HUES64 (cell line): ENCODE results near the gene GTF2I.
"Not testable (repeated sequence)": the region's sequence is repeated elsewhere in the genome, so short reads cannot be mapped to it uniquely, and the experiment has no call there.

ENCODE experiments used
- H3K27ac ChIP-seq: 2 replicates; pipeline ENCODE4 v1.7.0; 2013; ENCODE audit warnings: low read depth, low read length, inconsistent platforms
- H3K27me3 ChIP-seq: 2 replicates; pipeline ENCODE4 v1.6.1; 2013; ENCODE audit warnings: mild to moderate bottlenecking, low read length; ENCODE audit not compliant: insufficient read depth
- H3K36me3 ChIP-seq: 2 replicates; pipeline ENCODE4 v1.6.1; 2013; ENCODE audit warnings: mild to moderate bottlenecking, low read length; ENCODE audit not compliant: insufficient read depth
- H3K4me1 ChIP-seq: 2 replicates; pipeline ENCODE4 v1.6.1; 2013; ENCODE audit warnings: mild to moderate bottlenecking, low read length, moderate library complexity; ENCODE audit not compliant: insufficient read depth
- H3K4me3 ChIP-seq: 2 replicates; pipeline ENCODE4 v1.5.1; 2013; ENCODE audit warnings: mild to moderate bottlenecking, low read length, moderate library complexity
- H3K9ac ChIP-seq: 2 replicates; pipeline ENCODE4 v1.6.1; 2013; ENCODE audit warnings: mild to moderate bottlenecking, low read depth, low read length
- H3K9me3 ChIP-seq: 2 replicates; pipeline ENCODE4 v1.6.1; 2013; ENCODE audit warnings: low read depth, low read length; ENCODE audit not compliant: insufficient read depth
- WGBS: fragments of 150-250, 120-280 bp; methylation state at CpG from one replicate; pipeline ENCODE4 v1.1.7; 2013; ENCODE audit warnings: missing lambda C conversion rate; 5-methylcytosine and 5-hydroxymethylcytosine counted together

The GTF2I gene

DNA sequence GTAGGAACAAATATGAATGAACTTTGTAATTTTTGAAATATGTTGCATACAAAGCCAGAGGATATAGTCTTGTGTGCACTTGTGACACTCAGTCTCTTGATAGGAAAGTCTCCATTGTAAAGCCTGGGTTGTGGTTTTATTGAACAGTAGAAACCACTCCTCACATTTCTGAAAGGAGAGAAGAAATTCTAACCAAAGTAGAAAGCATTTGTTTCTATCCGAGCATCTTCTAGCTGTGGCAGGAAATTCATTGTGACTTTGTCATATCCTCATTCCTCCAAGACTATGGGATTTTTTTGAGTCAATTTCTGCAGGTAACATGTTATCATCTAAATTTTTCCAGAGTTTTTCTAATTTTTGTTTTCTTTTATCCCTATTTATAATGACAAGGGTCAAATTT lies 60.8 kb downstream of the GTF2I start:
- H3K9ac ChIP-seq: no peak overlapping the region
- H3K4me1 ChIP-seq: no peaks in the 10 kb centered on the region
- H3K4me3 ChIP-seq: no peak overlapping the region
- peaks cover 3% of the 10 kb centered on the region; the same call in 1 of the 2 replicates for H3K9me3 ChIP-seq
- WGBS: no CpG with 5 or more reads among the region's 1 CpG
- H3K36me3 ChIP-seq: peaks cover 96% of the 10 kb centered on the region
- H3K27me3 ChIP-seq: no peaks in the 10 kb centered on the region
- no peak overlapping the region for H3K27ac ChIP-seq

DNA sequence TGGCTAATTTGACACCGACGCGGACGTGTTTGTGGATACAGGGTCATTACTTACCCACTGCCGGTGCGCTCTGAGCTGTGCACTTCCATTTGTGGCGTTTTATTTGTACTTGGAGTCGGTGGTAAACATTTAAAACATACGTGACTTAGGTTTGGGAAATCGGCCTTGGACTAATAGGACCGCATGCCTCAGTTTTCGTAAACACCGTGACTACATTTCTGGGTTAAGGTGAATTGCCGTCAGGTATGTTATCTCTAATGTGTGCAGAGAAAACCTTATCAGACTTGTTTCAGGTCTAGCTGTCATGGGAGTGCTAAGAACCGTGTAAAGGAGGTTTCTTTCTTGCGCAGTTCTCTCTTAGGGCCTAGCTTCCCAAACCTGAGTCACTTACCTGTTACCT lies 64.6 kb downstream of the GTF2I start:
- Histone ChIP-seq H3K4me3 (no peak overlapping the region), H3K9ac (no peak overlapping the region), H3K36me3 (peaks cover 84% of the 10 kb centered on the region), H3K4me1 (no peaks in the 10 kb centered on the region), H3K27ac (no peak overlapping the region), H3K27me3 (no peaks in the 10 kb centered on the region), H3K9me3 (no peaks in the 10 kb centered on the region)
- WGBS: 95% methylated on average over 16 of the region's 16 CpGs

- H3K27ac ChIP-seq: no peak overlapping the region
- H3K4me1 ChIP-seq: no peaks in the 10 kb centered on the region
- no peaks in the 10 kb centered on the region for H3K27me3 ChIP-seq
- H3K9ac ChIP-seq: no peak overlapping the region
- peaks cover 54% of the 10 kb centered on the region for H3K36me3 ChIP-seq
- WGBS: no CpG with 5 or more reads among the region's 1 CpG
- no peak overlapping the region for H3K4me3 ChIP-seq
- no peaks in the 10 kb centered on the region for H3K9me3 ChIP-seq
Observed at GRCh38 chr7:74725840-74726239, 68.3 kb downstream of the GTF2I start.

- no peaks in the 10 kb centered on the region for H3K4me1 ChIP-seq
- H3K9me3 ChIP-seq: no peaks in the 10 kb centered on the region
- H3K27me3 ChIP-seq: no peaks in the 10 kb centered on the region
- 96% methylated on average over 6 of the region's 8 CpGs for WGBS
- H3K4me3 ChIP-seq: no peak overlapping the region
- no peak overlapping the region for H3K9ac ChIP-seq
- H3K27ac ChIP-seq: no peak overlapping the region
- H3K36me3 ChIP-seq: peaks cover 48% of the 10 kb centered on the region
Observed at GRCh38 chr7:74726309-74727101, 69.0 kb downstream of the GTF2I start.

DNA sequence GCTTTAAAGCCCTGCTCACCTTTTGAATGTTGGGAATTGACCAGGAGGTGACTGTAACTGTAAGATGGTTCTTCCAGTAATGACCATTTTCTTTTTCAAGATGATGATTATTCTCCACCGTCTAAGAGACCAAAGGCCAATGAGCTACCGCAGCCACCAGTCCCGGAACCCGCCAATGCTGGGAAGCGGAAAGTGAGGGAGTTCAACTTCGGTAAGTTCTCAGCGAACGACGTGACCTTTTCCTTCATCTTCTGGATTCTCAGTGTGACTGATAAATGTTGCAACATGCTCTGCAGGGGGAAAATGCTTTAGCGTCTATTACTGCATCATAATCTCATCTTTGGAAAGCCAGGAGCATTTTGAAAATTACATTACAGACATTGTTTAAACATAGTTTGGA lies 71.2 kb downstream of the GTF2I start:
- H3K27ac ChIP-seq, H3K27me3 ChIP-seq, H3K4me3 ChIP-seq, H3K9ac ChIP-seq, H3K9me3 ChIP-seq, H3K4me1 ChIP-seq: not testable (repeated sequence)
- WGBS: no CpG with 5 or more reads among the region's 10 CpGs
- H3K36me3 ChIP-seq: peaks cover 34% of the 10 kb centered on the region

- not testable (repeated sequence) for H3K27ac ChIP-seq, H3K9me3 ChIP-seq, H3K4me1 ChIP-seq, H3K9ac ChIP-seq, H3K4me3 ChIP-seq, H3K27me3 ChIP-seq
- H3K36me3 ChIP-seq: peaks cover 27% of the 10 kb centered on the region
- WGBS: no CpG with 5 or more reads among the region's 5 CpGs
Observed at GRCh38 chr7:74730186-74730585, 72.7 kb downstream of the GTF2I start.

GRCh38 chr7:74739974-74740703 lies 82.6 kb downstream of the GTF2I start:
- not testable (repeated sequence) for H3K9ac ChIP-seq, H3K27me3 ChIP-seq, H3K9me3 ChIP-seq, H3K36me3 ChIP-seq, H3K4me1 ChIP-seq, H3K27ac ChIP-seq, H3K4me3 ChIP-seq
- WGBS: no CpG with 5 or more reads among the region's 14 CpGs

GRCh38 chr7:74743936-74744557 lies 86.5 kb downstream of the GTF2I start:
- H3K36me3 ChIP-seq, H3K27me3 ChIP-seq, H3K4me3 ChIP-seq, H3K27ac ChIP-seq, H3K9me3 ChIP-seq, H3K9ac ChIP-seq, H3K4me1 ChIP-seq: not testable (repeated sequence)
- no CpG with 5 or more reads among the region's 9 CpGs for WGBS

DNA sequence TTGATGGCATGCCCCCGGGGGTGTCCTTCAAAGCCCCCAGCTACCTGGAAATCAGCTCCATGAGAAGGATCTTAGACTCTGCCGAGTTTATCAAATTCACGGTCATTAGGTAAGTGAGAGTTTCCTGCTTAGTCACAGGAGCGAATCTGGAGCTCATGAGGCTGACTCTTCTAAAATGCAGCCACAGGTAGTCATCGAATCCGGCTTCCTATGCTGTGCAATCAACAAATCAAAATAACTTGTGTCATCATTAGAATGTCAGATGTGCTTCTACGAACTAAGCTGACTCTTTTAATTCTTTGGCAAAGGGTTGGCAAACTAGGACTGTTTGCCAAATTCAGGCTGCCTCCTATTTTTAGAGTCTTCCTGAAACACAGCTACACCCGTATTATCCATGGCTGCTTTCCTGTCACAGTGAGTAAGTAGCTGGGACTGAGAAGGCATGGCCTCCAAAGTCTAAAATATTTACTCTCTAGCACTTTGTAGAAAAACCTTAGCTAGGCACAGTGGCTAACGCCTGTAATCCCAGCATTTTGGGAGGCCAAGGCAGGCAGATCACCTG lies 96.5 kb downstream of the GTF2I start:
- H3K27ac ChIP-seq, H3K36me3 ChIP-seq, H3K4me3 ChIP-seq, H3K4me1 ChIP-seq, H3K9me3 ChIP-seq, H3K27me3 ChIP-seq, H3K9ac ChIP-seq: not testable (repeated sequence)
- no CpG with 5 or more reads among the region's 9 CpGs for WGBS

GRCh38 chr7:74756673-74757072 lies 99.2 kb downstream of the GTF2I start:
- not testable (repeated sequence) for H3K9me3 ChIP-seq, H3K4me3 ChIP-seq, H3K9ac ChIP-seq, H3K27me3 ChIP-seq, H3K27ac ChIP-seq, H3K4me1 ChIP-seq, H3K36me3 ChIP-seq
- WGBS: no CpG with 5 or more reads among the region's 5 CpGs

GRCh38 chr7:74758268-74758667 lies 100.8 kb downstream of the GTF2I start:
- not testable (repeated sequence) for H3K9ac ChIP-seq, H3K4me1 ChIP-seq, H3K9me3 ChIP-seq, H3K36me3 ChIP-seq, H3K27ac ChIP-seq, H3K27me3 ChIP-seq, H3K4me3 ChIP-seq
- no CpG with 5 or more reads among the region's 7 CpGs for WGBS
